ENCODE data around the gene MIDN.

DNA sequence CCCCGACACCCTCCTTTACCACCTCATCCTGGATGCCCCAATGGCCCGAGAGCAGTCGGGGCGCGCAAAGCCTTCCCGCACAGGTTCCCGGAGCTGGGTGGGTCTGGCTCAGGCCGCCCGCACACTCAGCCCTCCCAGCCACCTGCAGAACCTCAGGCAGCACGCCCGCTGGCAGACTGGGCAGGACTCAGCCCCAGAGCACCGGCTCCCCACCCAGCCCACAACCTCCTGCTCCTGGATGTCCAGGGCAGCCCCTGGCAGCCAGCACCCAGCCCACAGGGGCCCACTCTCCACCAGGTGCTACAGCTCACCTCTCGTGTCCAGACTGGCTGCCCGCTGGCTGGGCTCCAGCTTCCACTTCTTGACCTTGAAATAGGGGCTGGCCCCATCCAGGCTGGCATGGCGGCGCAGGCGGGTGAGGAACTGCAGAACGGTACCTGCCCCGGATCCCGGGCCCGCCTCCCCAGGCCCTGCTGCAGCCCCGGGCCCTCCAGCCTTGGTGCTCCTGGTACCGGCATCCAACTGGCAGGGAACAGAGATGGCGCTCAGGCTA, 15.2 kb upstream of the MIDN start:
- TF ChIP-seq POLR2A (IDR thresholded peaks at IDR 0.05; ENCODE audit: low read length) (no peak), GATA1 (IDR thresholded peaks at IDR 0.05; ENCODE audit: low read depth, low read length) (no peak)
